ENCODE data around the gene CTNNA3.

CTNNA3 gene

GRCh38 chr10:66265398-66265797, 1430.6 kb downstream of the CTNNA3 start:
- Histone ChIP-seq H3K27me3 (ENCODE audit: insufficient read depth, low read length, poor library complexity, severe bottlenecking) (no peaks in the 10 kb centered on the region), H4K20me1 (ENCODE audit: insufficient read depth, low read length, poor library complexity, severe bottlenecking) (no peaks in the 10 kb centered on the region), H3K36me3 (ENCODE audit: insufficient read depth, low read length) (no peaks in the 10 kb centered on the region), H3K9me3 (ENCODE audit: insufficient read depth, low read depth, low read length) (no peaks in the 10 kb centered on the region), H3K4me1 (ENCODE audit: insufficient read depth, low read length, poor library complexity, severe bottlenecking) (no peaks in the 10 kb centered on the region), H3K9ac (ENCODE audit: low read depth, low read length, poor library complexity, severe bottlenecking) (no peak overlapping the region), H3K4me2 (ENCODE audit: low read depth, low read length, poor library complexity, severe bottlenecking) (no peak overlapping the region), H3K79me2 (ENCODE audit: insufficient read depth, low read length) (no peaks in the 10 kb centered on the region), H3K9me2 (replicated peaks; ENCODE audit: low read depth, low read length) (peaks cover 4% of the 10 kb centered on the region; the same call in 1 of the 2 replicates), H3K4me3 (ENCODE audit: low read length, poor library complexity, severe bottlenecking) (no peak overlapping the region), H2AFZ (ENCODE audit: low read length) (no peak overlapping the region), H3F3A (ENCODE audit: low read depth) (no peaks in the 10 kb centered on the region)
- no peak for TF ChIP-seq CTCF (conservative IDR thresholded peaks at IDR 0.05; ENCODE audit: low read length)
- TF ChIP-seq EZH2phosphoT487 (IDR thresholded peaks at IDR 0.05; ENCODE audit: borderline replicate concordance): no peak

- Histone ChIP-seq H4K20me1 (ENCODE audit: insufficient read depth, low read length, poor library complexity, severe bottlenecking) (no peaks in the 10 kb centered on the region), H3K27me3 (ENCODE audit: insufficient read depth, low read length, poor library complexity, severe bottlenecking) (no peaks in the 10 kb centered on the region), H3K79me2 (ENCODE audit: insufficient read depth, low read length) (no peaks in the 10 kb centered on the region), H3K4me1 (ENCODE audit: insufficient read depth, low read length, poor library complexity, severe bottlenecking) (no peaks in the 10 kb centered on the region), H3F3A (ENCODE audit: low read depth) (no peaks in the 10 kb centered on the region), H3K9me3 (ENCODE audit: insufficient read depth, low read depth, low read length) (no peaks in the 10 kb centered on the region), H3K9me2 (replicated peaks; ENCODE audit: low read depth, low read length) (0 out of 2 replicates have a peak, but pooled peaks cover 4% of the 10 kb centered on the region), H3K9ac (ENCODE audit: low read depth, low read length, poor library complexity, severe bottlenecking) (no peak overlapping the region), H2AFZ (ENCODE audit: low read length) (no peak overlapping the region), H3K4me2 (ENCODE audit: low read depth, low read length, poor library complexity, severe bottlenecking) (no peak overlapping the region), H3K4me3 (ENCODE audit: low read length, poor library complexity, severe bottlenecking) (no peak overlapping the region), H3K36me3 (ENCODE audit: insufficient read depth, low read length) (no peaks in the 10 kb centered on the region)
- no peak for TF ChIP-seq EZH2phosphoT487 (IDR thresholded peaks at IDR 0.05; ENCODE audit: borderline replicate concordance)
- no peak for TF ChIP-seq CTCF (conservative IDR thresholded peaks at IDR 0.05; ENCODE audit: low read length)
These were observed 1436.2 kb downstream of the CTNNA3 start for GRCh38 chr10:66259836-66260235.

- no peak overlapping the region for H3K4me2 ChIP-seq (ENCODE audit: low read depth, low read length, poor library complexity, severe bottlenecking)
- H4K20me1 ChIP-seq (ENCODE audit: insufficient read depth, low read length, poor library complexity, severe bottlenecking): no peaks in the 10 kb centered on the region
- no peaks in the 10 kb centered on the region for H3K4me1 ChIP-seq (ENCODE audit: insufficient read depth, low read length, poor library complexity, severe bottlenecking)
- no peaks in the 10 kb centered on the region for H3K36me3 ChIP-seq (ENCODE audit: insufficient read depth, low read length)
- H3K79me2 ChIP-seq (ENCODE audit: insufficient read depth, low read length): no peaks in the 10 kb centered on the region
- H3K4me3 ChIP-seq (ENCODE audit: low read length, poor library complexity, severe bottlenecking): no peak overlapping the region
- H3K9ac ChIP-seq (ENCODE audit: low read depth, low read length, poor library complexity, severe bottlenecking): no peak overlapping the region
- H3F3A ChIP-seq (ENCODE audit: low read depth): no peaks in the 10 kb centered on the region
- 0 out of 2 replicates have a peak, but pooled peaks cover 4% of the 10 kb centered on the region for H3K9me2 ChIP-seq (replicated peaks; ENCODE audit: low read depth, low read length)
- H2AFZ ChIP-seq (ENCODE audit: low read length): no peak overlapping the region
- TF ChIP-seq EZH2phosphoT487 (IDR thresholded peaks at IDR 0.05; ENCODE audit: borderline replicate concordance): no peak
- TF ChIP-seq CTCF (conservative IDR thresholded peaks at IDR 0.05; ENCODE audit: low read length): no peak
- H3K27me3 ChIP-seq (ENCODE audit: insufficient read depth, low read length, poor library complexity, severe bottlenecking): no peaks in the 10 kb centered on the region
- H3K9me3 ChIP-seq (ENCODE audit: insufficient read depth, low read depth, low read length): no peaks in the 10 kb centered on the region
These were observed 1437.3 kb downstream of the CTNNA3 start for GRCh38 chr10:66258693-66259092.
